HepG2 (cell line): ENCODE measurements around the gene B4GALT5. TPM values are rescaled to one million over a fixed set of nuclear protein-coding genes. Genes with fewer than 3 reads are reported as not detected.

Experiments
- ASH2L ChIP-seq: fragments of 300-600, 200-600 bp; sonication (generic); IDR thresholded peaks from 2 replicates; pipeline ENCODE4 v1.7.0; 2017; ENCODE audit warnings: low read depth, mild to moderate bottlenecking, moderate library complexity, mixed read lengths, low read length; ENCODE audit not compliant: insufficient read length
- ATAD3A ChIP-seq: sonication (generic); formaldehyde crosslinking; IDR thresholded peaks from 2 replicates; pipeline ENCODE4 v1.4.0; 2020; ENCODE audit warnings: missing genetic modification reagents
- BCL6 ChIP-seq: IDR thresholded peaks from 2 replicates; pipeline ENCODE4 v1.6.1; 2016; ENCODE audit warnings: missing genetic modification reagents, missing compliant biosample characterization
- BHLHE40 ChIP-seq: IDR thresholded peaks from 2 replicates; pipeline ENCODE4 v1.6.1; 2011; ENCODE audit warnings: low read length, improper control_type of control experiment
- CREB1 ChIP-seq, 2 experiments: fragments of 450-650 bp in 1 of 2; IDR thresholded peaks; 2 replicates each; pipeline ENCODE4 v1.6.1; 2016 to 2017; ENCODE audit warnings: control low read depth in 1 of 2, mild to moderate bottlenecking in 1 of 2, missing compliant biosample characterization in 1 of 2, missing genetic modification characterization in 1 of 2
- ELF1 ChIP-seq: sonication (generic); formaldehyde crosslinking; IDR thresholded peaks from 2 replicates; pipeline ENCODE4 v1.4.0; 2020; ENCODE audit warnings: missing genetic modification reagents
- FOXC1 ChIP-seq: sonication (generic); formaldehyde crosslinking; IDR thresholded peaks from 2 replicates; pipeline ENCODE4 v1.8.0; 2022; ENCODE audit warnings: mild to moderate bottlenecking, missing genetic modification reagents, borderline replicate concordance
- HHEX ChIP-seq: IDR thresholded peaks from 2 replicates; pipeline ENCODE4 v1.6.1; 2016; ENCODE audit warnings: control low read depth
- KLF16 ChIP-seq, 2 experiments: sonication (generic) in 1 of 2; formaldehyde crosslinking in 1 of 2; IDR thresholded peaks; 2 replicates each; pipeline versions ENCODE4 v1.6.1 to v1.8.0; 2016 to 2023; ENCODE audit warnings: missing genetic modification reagents in 2 of 2, missing compliant biosample characterization in 1 of 2
- NFYC ChIP-seq: IDR thresholded peaks from 2 replicates; pipeline ENCODE4 v1.6.1; 2016; ENCODE audit warnings: missing genetic modification reagents, missing compliant biosample characterization
- POGZ ChIP-seq: sonication (generic); formaldehyde crosslinking; IDR thresholded peaks from 2 replicates; pipeline ENCODE4 v1.4.0; 2020; ENCODE audit warnings: mild to moderate bottlenecking, missing genetic modification reagents
- SALL1 ChIP-seq: sonication (generic); formaldehyde crosslinking; IDR thresholded peaks from 2 replicates; pipeline ENCODE4 v1.8.0; 2022; ENCODE audit warnings: mild to moderate bottlenecking, missing genetic modification reagents
- TOE1 ChIP-seq: sonication (generic); formaldehyde crosslinking; IDR thresholded peaks from 2 replicates; pipeline ENCODE4 v1.4.0; 2020; ENCODE audit warnings: mild to moderate bottlenecking, missing genetic modification reagents
- TP53 ChIP-seq: sonication (generic); formaldehyde crosslinking; conservative IDR thresholded peaks from 2 replicates; pipeline ENCODE4 v1.4.0; 2020; ENCODE audit warnings: missing genetic modification reagents
- YY1 ChIP-seq: IDR thresholded peaks from 2 replicates; pipeline ENCODE4 v1.6.1; 2011; ENCODE audit warnings: low read length, low read depth, moderate library complexity, mild to moderate bottlenecking; ENCODE audit not compliant: insufficient read depth, insufficient replicate concordance
- ZNF230 ChIP-seq: sonication (generic); formaldehyde crosslinking; IDR thresholded peaks from 2 replicates; pipeline ENCODE4 v1.4.0; 2020; ENCODE audit warnings: mild to moderate bottlenecking, missing genetic modification reagents
- ZNF451 ChIP-seq: sonication (generic); formaldehyde crosslinking; IDR thresholded peaks from 2 replicates; pipeline ENCODE4 v1.5.0; 2020; ENCODE audit warnings: mild to moderate bottlenecking, missing genetic modification reagents
- ZNF501 ChIP-seq: sonication (generic); formaldehyde crosslinking; IDR thresholded peaks from 2 replicates; pipeline ENCODE4 v1.5.1; 2020; ENCODE audit warnings: mild to moderate bottlenecking, moderate library complexity, missing genetic modification reagents
- ZNF670 ChIP-seq: sonication (generic); formaldehyde crosslinking; IDR thresholded peaks from 2 replicates; pipeline ENCODE4 v1.8.0; 2022; ENCODE audit warnings: mild to moderate bottlenecking, missing genetic modification reagents, borderline replicate concordance
- ZNF678 ChIP-seq: sonication (generic); formaldehyde crosslinking; IDR thresholded peaks from 2 replicates; pipeline ENCODE4 v1.4.0; 2020; ENCODE audit warnings: mild to moderate bottlenecking, missing genetic modification reagents
- ZNF766 ChIP-seq: sonication (generic); formaldehyde crosslinking; IDR thresholded peaks from 2 replicates; pipeline ENCODE4 v1.5.0; 2020; ENCODE audit warnings: missing genetic modification reagents, borderline replicate concordance
- ZNF879 ChIP-seq: sonication (generic); formaldehyde crosslinking; IDR thresholded peaks from 2 replicates; pipeline ENCODE4 v1.8.1; 2023; ENCODE audit warnings: missing genetic modification reagents
- ZSCAN30 ChIP-seq: sonication (generic); formaldehyde crosslinking; IDR thresholded peaks from 2 replicates; pipeline ENCODE4 v1.5.0; 2020; ENCODE audit warnings: mild to moderate bottlenecking, missing genetic modification reagents
- polyA plus RNA-seq, 8 experiments: library from polyadenylated mRNA; depleted of rRNA in 3 of 8; stranded (reverse) in 7 of 8; unstranded in 1 of 8; fragments of >200 nt; fragmentation: Illumina TruSeq in 4 of 8; extraction: Trizol in 4 of 8; gene quantifications; 2 replicates each; pipeline versions ENCODE4 v1.2.1 to v1.2.3, GENCODE V29; 2011 to 2016; ENCODE audit warnings: low read depth in 4 of 8, missing spikeins in 1 of 8, mixed read lengths in 1 of 8; ENCODE audit not compliant: insufficient read depth in 1 of 8
- total RNA-seq, 5 experiments: library from RNA; depleted of rRNA; stranded (reverse); fragments of >200 nt; fragmentation: Illumina TruSeq; extraction: Trizol; gene quantifications; 2 replicates each; pipeline ENCODE4 v1.2.3, GENCODE V29; 2016; ENCODE audit warnings: low read depth in 1 of 5
- TF ChIP-seq, protein P1 (sequence below): sonication (generic); formaldehyde crosslinking; IDR thresholded peaks from 2 replicates; pipeline ENCODE4 v1.4.0; 2020; ENCODE audit warnings: missing genetic modification reagents
- TF ChIP-seq, protein P2 (sequence below): sonication (generic); formaldehyde crosslinking; IDR thresholded peaks from 2 replicates; pipeline ENCODE4 v1.4.0; 2020; ENCODE audit warnings: missing genetic modification reagents
- TF ChIP-seq, protein P3 (sequence below): sonication (generic); formaldehyde crosslinking; IDR thresholded peaks from 2 replicates; pipeline ENCODE4 v1.9.0; 2021; ENCODE audit warnings: missing genetic modification reagents, borderline replicate concordance

B4GALT5 gene
- total and polyA plus RNA-seq, 2 of the 13 experiments (the other 11 are each of a cell fraction or from before 2014, with no cell fraction given), result 27.3 to 30.9 TPM

DNA sequence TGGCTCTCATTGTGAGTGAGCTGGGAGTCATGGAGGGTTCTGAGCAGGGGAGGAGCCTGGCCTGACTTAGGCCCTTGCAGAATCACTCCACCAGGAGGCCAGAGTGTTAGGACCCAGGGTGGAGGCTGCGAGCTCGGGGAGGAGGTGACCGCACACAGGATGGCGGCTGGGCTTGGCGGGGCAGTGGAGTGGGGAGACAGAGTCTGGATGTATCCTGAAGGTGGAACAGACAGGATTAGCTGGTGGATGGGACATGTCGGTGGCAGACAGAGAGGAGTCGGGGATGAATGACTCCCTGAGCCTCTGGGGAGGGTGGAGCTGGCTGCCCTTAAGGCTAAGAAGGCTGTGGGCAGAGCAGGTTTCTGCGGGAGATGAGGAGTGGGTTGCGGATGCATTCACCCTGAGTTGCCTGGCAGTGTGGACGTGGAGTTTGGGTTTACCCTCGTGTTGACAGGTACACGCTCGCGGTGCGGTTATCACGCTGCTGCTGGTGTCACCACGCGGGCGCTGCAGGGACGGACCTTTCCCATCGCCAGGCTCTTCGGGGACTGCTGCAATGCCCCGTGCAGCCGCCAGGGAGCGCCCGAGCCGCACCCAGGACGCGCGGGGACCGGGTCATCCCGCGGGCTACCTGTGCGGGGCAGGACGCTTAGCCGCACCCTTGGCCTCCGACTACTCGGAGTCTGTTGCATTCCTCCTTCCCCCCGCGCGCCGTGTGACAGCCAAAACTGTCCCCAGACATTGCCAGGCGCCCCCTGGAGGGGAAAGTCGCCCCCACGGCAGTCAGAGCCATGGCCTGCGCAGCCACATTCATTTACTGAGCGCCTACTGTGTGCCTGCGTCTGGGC is 102.8 kb downstream of the B4GALT5 start (continued):
- TF ChIP-seq CREB1 (IDR thresholded peaks at IDR 0.05) (no peak), CREB1 (CRISPR knock-in tag; IDR thresholded peaks at IDR 0.05) (no peak), ZNF678 (CRISPR knock-in tag) (no peak), TOE1 (CRISPR knock-in tag) (no peak), YY1 (peak; percentile 85), BCL6 (CRISPR knock-in tag) (peak; percentile 45), ZNF451 (CRISPR knock-in tag) (no peak), ZNF501 (peak; percentile 76), ZNF670 (CRISPR knock-in tag) (peak; percentile 84; the same call in 1 of the 2 replicates), KLF16 (CRISPR knock-in tag; IDR thresholded peaks at IDR 0.05) (peak in 1 of 2 experiments; percentile 62; a peak in 1 of 4 replicates), ZSCAN30 (no peak), ZNF879 (no peak), NFYC (CRISPR knock-in tag) (no peak; the same call in 1 of the 2 replicates), TP53 (CRISPR knock-in tag) (peak; percentile 87; the same call in 1 of the 2 replicates), FOXC1 (CRISPR knock-in tag) (peak; percentile 90), SALL1 (CRISPR knock-in tag) (peak; percentile 94), ATAD3A (CRISPR knock-in tag) (no peak), ELF1 (peak; percentile 62), BHLHE40 (peak; percentile 58), ZNF230 (CRISPR knock-in tag) (peak; percentile 92; the same call in 1 of the 2 replicates), ASH2L (no peak), POGZ (CRISPR knock-in tag) (peak; percentile 92), ZNF766 (peak; percentile 90; the same call in 1 of the 2 replicates), HHEX (CRISPR knock-in tag) (no peak)
- TF ChIP-seq, protein P1, sequence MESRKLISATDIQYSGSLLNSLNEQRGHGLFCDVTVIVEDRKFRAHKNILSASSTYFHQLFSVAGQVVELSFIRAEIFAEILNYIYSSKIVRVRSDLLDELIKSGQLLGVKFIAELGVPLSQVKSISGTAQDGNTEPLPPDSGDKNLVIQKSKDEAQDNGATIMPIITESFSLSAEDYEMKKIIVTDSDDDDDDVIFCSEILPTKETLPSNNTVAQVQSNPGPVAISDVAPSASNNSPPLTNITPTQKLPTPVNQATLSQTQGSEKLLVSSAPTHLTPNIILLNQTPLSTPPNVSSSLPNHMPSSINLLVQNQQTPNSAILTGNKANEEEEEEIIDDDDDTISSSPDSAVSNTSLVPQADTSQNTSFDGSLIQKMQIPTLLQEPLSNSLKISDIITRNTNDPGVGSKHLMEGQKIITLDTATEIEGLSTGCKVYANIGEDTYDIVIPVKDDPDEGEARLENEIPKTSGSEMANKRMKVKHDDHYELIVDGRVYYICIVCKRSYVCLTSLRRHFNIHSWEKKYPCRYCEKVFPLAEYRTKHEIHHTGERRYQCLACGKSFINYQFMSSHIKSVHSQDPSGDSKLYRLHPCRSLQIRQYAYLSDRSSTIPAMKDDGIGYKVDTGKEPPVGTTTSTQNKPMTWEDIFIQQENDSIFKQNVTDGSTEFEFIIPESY, result peak; percentile 13; the same call in 1 of the 2 replicates
- TF ChIP-seq, protein P2, sequence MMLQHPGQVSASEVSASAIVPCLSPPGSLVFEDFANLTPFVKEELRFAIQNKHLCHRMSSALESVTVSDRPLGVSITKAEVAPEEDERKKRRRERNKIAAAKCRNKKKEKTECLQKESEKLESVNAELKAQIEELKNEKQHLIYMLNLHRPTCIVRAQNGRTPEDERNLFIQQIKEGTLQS (CRISPR knock-in tag), result peak; percentile 49; the same call in 1 of the 2 replicates
- TF ChIP-seq, protein P3, sequence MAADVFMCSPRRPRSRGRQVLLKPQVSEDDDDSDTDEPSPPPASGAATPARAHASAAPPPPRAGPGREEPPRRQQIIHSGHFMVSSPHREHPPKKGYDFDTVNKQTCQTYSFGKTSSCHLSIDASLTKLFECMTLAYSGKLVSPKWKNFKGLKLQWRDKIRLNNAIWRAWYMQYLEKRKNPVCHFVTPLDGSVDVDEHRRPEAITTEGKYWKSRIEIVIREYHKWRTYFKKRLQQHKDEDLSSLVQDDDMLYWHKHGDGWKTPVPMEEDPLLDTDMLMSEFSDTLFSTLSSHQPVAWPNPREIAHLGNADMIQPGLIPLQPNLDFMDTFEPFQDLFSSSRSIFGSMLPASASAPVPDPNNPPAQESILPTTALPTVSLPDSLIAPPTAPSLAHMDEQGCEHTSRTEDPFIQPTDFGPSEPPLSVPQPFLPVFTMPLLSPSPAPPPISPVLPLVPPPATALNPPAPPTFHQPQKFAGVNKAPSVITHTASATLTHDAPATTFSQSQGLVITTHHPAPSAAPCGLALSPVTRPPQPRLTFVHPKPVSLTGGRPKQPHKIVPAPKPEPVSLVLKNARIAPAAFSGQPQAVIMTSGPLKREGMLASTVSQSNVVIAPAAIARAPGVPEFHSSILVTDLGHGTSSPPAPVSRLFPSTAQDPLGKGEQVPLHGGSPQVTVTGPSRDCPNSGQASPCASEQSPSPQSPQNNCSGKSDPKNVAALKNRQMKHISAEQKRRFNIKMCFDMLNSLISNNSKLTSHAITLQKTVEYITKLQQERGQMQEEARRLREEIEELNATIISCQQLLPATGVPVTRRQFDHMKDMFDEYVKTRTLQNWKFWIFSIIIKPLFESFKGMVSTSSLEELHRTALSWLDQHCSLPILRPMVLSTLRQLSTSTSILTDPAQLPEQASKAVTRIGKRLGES (CRISPR knock-in tag), result no peak
